IMR-90 (cell line): ENCODE data around the gene PAQR9. TPM values are rescaled to one million over a fixed set of nuclear protein-coding genes. Genes with fewer than 3 reads are reported as not detected.

Experiments used
- ATAC-seq: fragments of 200-7000 bp; cut with Tn5 transposase; 2 replicates; pipeline ENCODE4 v1.9.1; 2020; ENCODE audit warnings: low read depth, mild to moderate bottlenecking, moderate library complexity
- BruUV-seq: library from RNA; stranded (reverse); fragments of 400-500 nt; replicated peaks from 2 replicates; lab custom pipeline; 2021; lab: Mats Ljungman, UMichigan
- CTCF ChIA-PET: fragments of 300-600 bp; formaldehyde crosslinking; extraction: SDS; loops from one replicate; lab custom pipeline; 2021; ENCODE audit warnings: antibody characterized with exemption; lab: Yijun Ruan, JAX
- POLR2A ChIA-PET: fragments of 300-600 bp; sonication (Branson Sonifier 250); formaldehyde crosslinking; loops from one replicate; lab custom pipeline; 2022; ENCODE audit warnings: antibody characterized with exemption; ENCODE audit not compliant: unreplicated experiment; lab: Charles Lee
- DNase-seq: peaks from one replicate; pipeline ENCODE4 v3.0.0; 2013
- H2AFZ ChIP-seq: replicated peaks from 2 replicates; pipeline ENCODE3; 2013; ENCODE audit warnings: low read length, mild to moderate bottlenecking; ENCODE audit not compliant: poor library complexity
- H2AK5ac ChIP-seq: 2 replicates; pipeline ENCODE4 v1.6.1; 2013; ENCODE audit warnings: low read depth, low read length, inconsistent platforms
- H2AK9ac ChIP-seq: replicated peaks from 2 replicates; pipeline ENCODE3; 2013; ENCODE audit warnings: mild to moderate bottlenecking, low read depth, low read length, moderate library complexity; ENCODE audit not compliant: poor library complexity
- H2BK120ac ChIP-seq: 2 replicates; pipeline ENCODE4 v1.6.1; 2013; ENCODE audit warnings: low read depth, low read length, inconsistent platforms
- H2BK15ac ChIP-seq: 3 replicates; pipeline ENCODE4 v1.6.1; 2013; ENCODE audit warnings: low read depth, low read length, inconsistent platforms
- H2BK20ac ChIP-seq: 2 replicates; pipeline ENCODE4 v1.6.1; 2013; ENCODE audit warnings: low read depth, mild to moderate bottlenecking, inconsistent platforms, low read length, moderate library complexity
- H2BK5ac ChIP-seq: 2 replicates; pipeline ENCODE4 v1.6.1; 2013; ENCODE audit warnings: mild to moderate bottlenecking, low read depth, low read length, inconsistent platforms; ENCODE audit not compliant: poor library complexity, severe bottlenecking
- H3K14ac ChIP-seq: replicated peaks from 2 replicates; pipeline ENCODE4 v1.6.1; 2013; ENCODE audit warnings: low read depth, low read length, inconsistent platforms
- H3K18ac ChIP-seq: 2 replicates; pipeline ENCODE4 v1.6.1; 2013; ENCODE audit warnings: low read depth, low read length, control low read depth
- H3K23ac ChIP-seq: 2 replicates; pipeline ENCODE4 v1.6.1; 2013; ENCODE audit warnings: low read depth, low read length, inconsistent platforms
- H3K27ac ChIP-seq: 2 replicates; pipeline ENCODE4 v1.5.1; 2013; ENCODE audit warnings: mild to moderate bottlenecking, control low read depth, low read length; ENCODE audit not compliant: insufficient read depth
- H3K27me3 ChIP-seq: 2 replicates; pipeline ENCODE4 v1.6.1; 2013; ENCODE audit warnings: low read length; ENCODE audit not compliant: control insufficient read depth, insufficient read depth
- H3K36me3 ChIP-seq: 2 replicates; pipeline ENCODE4 v1.6.1; 2013; ENCODE audit warnings: low read length, mixed read lengths; ENCODE audit not compliant: control insufficient read depth, insufficient read depth
- H3K4ac ChIP-seq: 2 replicates; pipeline ENCODE4 v1.6.1; 2013; ENCODE audit warnings: low read depth, low read length, inconsistent platforms
- H3K4me1 ChIP-seq: 2 replicates; pipeline ENCODE4 v1.6.1; 2013; ENCODE audit warnings: low read length, mixed read lengths; ENCODE audit not compliant: control insufficient read depth, insufficient read depth
- H3K4me2 ChIP-seq: 2 replicates; pipeline ENCODE4 v1.6.1; 2013; ENCODE audit warnings: low read depth, mild to moderate bottlenecking, control low read depth, low read length, moderate library complexity
- H3K4me3 ChIP-seq: 2 replicates; pipeline ENCODE4 v1.5.1; 2013; ENCODE audit warnings: low read depth, mild to moderate bottlenecking, control low read depth, low read length, moderate library complexity; ENCODE audit not compliant: insufficient read depth
- H3K56ac ChIP-seq: 2 replicates; pipeline ENCODE4 v1.6.1; 2013; ENCODE audit warnings: low read length, inconsistent platforms; ENCODE audit not compliant: insufficient read depth; ENCODE audit errors: extremely low read depth
- H3K79me1 ChIP-seq, 2 experiments: 2 replicates each; pipeline ENCODE4 v1.6.1; 2013; ENCODE audit warnings: low read length in 2 of 2, inconsistent platforms in 1 of 2, low read depth in 1 of 2
- H3K9ac ChIP-seq: 2 replicates; pipeline ENCODE4 v1.6.1; 2013; ENCODE audit warnings: low read depth, low read length, control low read depth
- H3K9me1 ChIP-seq: 2 replicates; pipeline ENCODE4 v1.6.1; 2013; ENCODE audit warnings: low read length, inconsistent platforms; ENCODE audit not compliant: insufficient read depth
- H3K9me3 ChIP-seq: 2 replicates; pipeline ENCODE4 v1.6.1; 2013; ENCODE audit warnings: low read length; ENCODE audit not compliant: control insufficient read depth, insufficient read depth
- H4K20me1 ChIP-seq: 2 replicates; pipeline ENCODE4 v1.6.1; 2013; ENCODE audit warnings: low read length, inconsistent platforms; ENCODE audit not compliant: insufficient read depth
- H4K5ac ChIP-seq: 2 replicates; pipeline ENCODE4 v1.6.1; 2013; ENCODE audit warnings: mild to moderate bottlenecking, low read depth, low read length, control low read depth
- H4K8ac ChIP-seq, 2 experiments: 2 replicates each; pipeline ENCODE4 v1.6.1; 2013; ENCODE audit warnings: low read depth in 2 of 2, low read length in 2 of 2, control low read depth in 1 of 2, inconsistent platforms in 1 of 2
- H4K91ac ChIP-seq: 2 replicates; pipeline ENCODE4 v1.6.1; 2013; ENCODE audit warnings: low read depth, low read length, inconsistent platforms; ENCODE audit not compliant: insufficient read depth
- BHLHE40 ChIP-seq: fragments of 150-350 bp; IDR thresholded peaks from 2 replicates; pipeline ENCODE4 v1.6.1; 2016; ENCODE audit warnings: mild to moderate bottlenecking, low read depth, low read length
- CEBPB ChIP-seq: IDR thresholded peaks from 2 replicates; pipeline ENCODE4 v1.6.1; 2012; ENCODE audit warnings: low read depth, low read length, improper control_type of control experiment
- CHD1 ChIP-seq: IDR thresholded peaks from 2 replicates; pipeline ENCODE4 v1.6.1; 2012; ENCODE audit warnings: low read depth, low read length, improper control_type of control experiment
- CTCF ChIP-seq: conservative IDR thresholded peaks from 2 replicates; pipeline ENCODE4 v1.5.1; 2012; ENCODE audit warnings: mild to moderate bottlenecking, low read depth, low read length, improper control_type of control experiment
- ELK1 ChIP-seq: fragments of 150-350 bp; IDR thresholded peaks from 2 replicates; pipeline ENCODE4 v1.6.1; 2016; ENCODE audit warnings: low read depth, mild to moderate bottlenecking, low read length, moderate library complexity, borderline replicate concordance
- FOS ChIP-seq: fragments of 150-350 bp; IDR thresholded peaks from 2 replicates; pipeline ENCODE4 v1.6.1; 2016; ENCODE audit warnings: low read depth, low read length
- MAFK ChIP-seq: IDR thresholded peaks from 2 replicates; pipeline ENCODE4 v1.6.1; 2012; ENCODE audit warnings: low read depth, low read length, improper control_type of control experiment
- MAZ ChIP-seq: IDR thresholded peaks from 2 replicates; pipeline ENCODE4 v1.6.1; 2012; ENCODE audit warnings: low read depth, mild to moderate bottlenecking, low read length, improper control_type of control experiment, moderate library complexity, borderline replicate concordance
- MXI1 ChIP-seq: IDR thresholded peaks from 2 replicates; pipeline ENCODE4 v1.6.1; 2012; ENCODE audit warnings: low read depth, mild to moderate bottlenecking, low read length, moderate library complexity, borderline replicate concordance
- NFE2L2 ChIP-seq: fragments of 150-350 bp; IDR thresholded peaks from 2 replicates; pipeline ENCODE4 v1.6.1; 2016; ENCODE audit warnings: low read depth, mild to moderate bottlenecking, low read length
- POLR2A ChIP-seq: IDR thresholded peaks from 2 replicates; pipeline ENCODE4 v1.6.1; 2012; ENCODE audit warnings: mild to moderate bottlenecking, low read depth, low read length
- RAD21 ChIP-seq: IDR thresholded peaks from 2 replicates; pipeline ENCODE4 v1.6.1; 2012; ENCODE audit warnings: low read length, improper control_type of control experiment
- RCOR1 ChIP-seq: IDR thresholded peaks from 2 replicates; pipeline ENCODE4 v1.6.1; 2012; ENCODE audit warnings: mild to moderate bottlenecking, low read length, improper control_type of control experiment; ENCODE audit not compliant: insufficient replicate concordance
- RFX5 ChIP-seq: IDR thresholded peaks from 2 replicates; pipeline ENCODE4 v1.8.0; 2012; ENCODE audit warnings: low read depth, mild to moderate bottlenecking, low read length, moderate library complexity
- SMC3 ChIP-seq: fragments of 150-350 bp; IDR thresholded peaks from 2 replicates; pipeline ENCODE4 v1.6.1; 2016; ENCODE audit warnings: low read depth, mild to moderate bottlenecking, antibody characterized with exemption, low read length, moderate library complexity
- USF2 ChIP-seq: fragments of 150-350 bp; IDR thresholded peaks from 2 replicates; pipeline ENCODE4 v1.6.1; 2017; ENCODE audit warnings: mild to moderate bottlenecking, antibody characterized with exemption, low read length, low read depth
- WGBS, 2 experiments: methylation state at CpG; one replicate each; pipeline versions ENCODE4 v1.1.5 to v1.1.7; 2013; ENCODE audit warnings: missing lambda C conversion rate in 2 of 2; ENCODE audit not compliant: insufficient read length in 1 of 2; ENCODE audit errors: extremely low coverage in 2 of 2; 5-methylcytosine and 5-hydroxymethylcytosine counted together
- dilution Hi-C: fragments of 300-500 bp; cut with HindIII; formaldehyde crosslinking; loops from one replicate; pipeline ENCODE4 v1.14.3; 2018; ENCODE audit warnings: low sequenced_read_pairs; ENCODE audit not compliant: unreplicated experiment
- in situ Hi-C: fragments of 300-500 bp; cut with MboI; formaldehyde crosslinking; loops from 3 replicates; pipeline ENCODE4 v1.14.3; 2019; ENCODE audit warnings: low sequenced_read_pairs, inconsistent platforms, mixed read lengths
- intact Hi-C: fragments of 100-400 bp; cut with micrococcal nuclease; formaldehyde crosslinking; loops from 2 replicates; pipeline ENCODE4 v1.10.0; 2022
- polyA plus RNA-seq, 3 experiments: library from polyadenylated mRNA; depleted of rRNA; stranded (reverse); fragments of >200 nt; gene quantifications; 2 replicates each; pipeline ENCODE4 v1.2.3, GENCODE V29; 2012; ENCODE audit warnings: low replicate concordance in 1 of 3
- total RNA-seq: library from RNA; depleted of rRNA; stranded (reverse); fragments of >200 nt; gene quantifications from 2 replicates; pipeline ENCODE4 v1.2.3, GENCODE V29; 2012

PAQR9 gene
- total and polyA plus RNA-seq, 2 of the 4 experiments (the other 2 are of a cell fraction), result 0.05 TPM; not detected in 1

GRCh38 chr3:142960322-142960850 lies 3.1 kb downstream of the PAQR9 start:
- Histone ChIP-seq H4K20me1 (no peaks in the 10 kb centered on the region), H3K4me1 (0 out of 2 replicates have a peak, but pooled peaks cover 2% of the 10 kb centered on the region), H3K79me1 (no peaks in the 10 kb centered on the region), H3K4ac (no peak overlapping the region), H2AFZ (no peak overlapping the region), H2AK9ac (no peak overlapping the region), H3K9me1 (no peaks in the 10 kb centered on the region; the same call in 1 of the 2 replicates), H2BK120ac (no peak overlapping the region), H3K18ac (no peak overlapping the region), H3K23ac (no peak overlapping the region), H3K27ac (no peak overlapping the region), H2BK20ac (no peak overlapping the region), H2BK5ac (no peak overlapping the region), H3K14ac (no peak overlapping the region), H3K4me2 (no peak overlapping the region), H2AK5ac (no peak overlapping the region), H2BK15ac (no peak overlapping the region), H4K5ac (no peak overlapping the region), H3K27me3 (peaks cover 41% of the 10 kb centered on the region), H4K8ac (no peak overlapping the region), H4K91ac (no peak overlapping the region), H3K36me3 (no peaks in the 10 kb centered on the region), H3K56ac (no peak overlapping the region), H3K9me3 (peaks cover 2% of the 10 kb centered on the region; the same call in 1 of the 2 replicates), H3K9ac (no peak overlapping the region), H3K4me3 (no peak overlapping the region)
- intact Hi-C loops, result no loop called here
- TF ChIP-seq BHLHE40 (no peak), RAD21 (no peak), MAFK (no peak), NFE2L2 (no peak), ELK1 (no peak), CEBPB (no peak), SMC3 (no peak), RFX5 (no peak), MXI1 (no peak), USF2 (no peak), MAZ (no peak), CTCF (no peak), FOS (no peak), RCOR1 (no peak), POLR2A (no peak), CHD1 (no peak)
- CTCF ChIA-PET, result no interaction called here
- in situ Hi-C loops, result no loop called here
- ATAC-seq (no peak), DNase-seq (no peak)
- POLR2A ChIA-PET, result no interaction called here
- dilution Hi-C loops, result no loop called here
- no CpG with 5 or more reads among the region's 1 CpG for WGBS, 2 experiments
- BruUV-seq, result no TSS peak
